H1 (cell line): ENCODE results near the gene SLC25A21. TPM values are rescaled to one million over a fixed set of nuclear protein-coding genes. Genes with fewer than 3 reads are reported as not detected.

ENCODE experiments used
- ATF3 ChIP-seq: IDR thresholded peaks from 2 replicates; pipeline ENCODE4 v1.6.1; 2011; ENCODE audit warnings: low read depth, mild to moderate bottlenecking, low read length; ENCODE audit not compliant: insufficient read depth
- SAP30 ChIP-seq: fragments of 300-600 bp; sonication (generic); IDR thresholded peaks from 2 replicates; pipeline ENCODE4 v1.7.1; 2012; ENCODE audit warnings: low read length, moderate library complexity, mild to moderate bottlenecking, inconsistent platforms; ENCODE audit not compliant: insufficient read depth, insufficient replicate concordance
- TAF7 ChIP-seq: optimal IDR thresholded peaks from 2 replicates; pipeline ENCODE3; 2011; ENCODE audit warnings: low read depth, mild to moderate bottlenecking, inconsistent platforms, low read length, moderate library complexity, borderline replicate concordance
- polyA plus RNA-seq, 7 experiments: library from polyadenylated mRNA; depleted of rRNA in 3 of 7; stranded (reverse) in 5 of 7; unstranded in 2 of 7; fragments of >200 nt in 5 of 7; fragments of 200-250 nt in 2 of 7; gene quantifications; 1 replicate in 5 of 7; 2 replicates in 1 of 7; 4 replicates in 1 of 7; pipeline versions ENCODE4 v1.2.1 to v1.2.3, GENCODE V29; 2011 to 2013; ENCODE audit warnings: missing spikeins in 2 of 7, mixed read lengths in 2 of 7
- total RNA-seq: library from RNA; stranded (reverse); fragmentation: NEBNext Ultra II Directional; extraction: Animal tissue kit (Norgen Biotek cat#: 25700); gene quantifications from 2 replicates; pipeline ENCODE4 v1.2.1, GENCODE V29; 2021

The SLC25A21 gene
- total and polyA plus RNA-seq, 2 of the 8 experiments (the other 6 are each of a cell fraction or from before 2014, with no cell fraction given), result 6.9 to 15.7 TPM

GRCh38 chr14:36986407-36986806 is 186.0 kb downstream of the SLC25A21 start (continued):
- TF ChIP-seq TAF7 (no peak), SAP30 (no peak), ATF3 (no peak)
